ENCODE data around the gene TPX2. TPM values are rescaled to one million over a fixed set of nuclear protein-coding genes. Genes with fewer than 3 reads are reported as not detected.

TPX2 gene
- polyA plus RNA-seq, 1 donor from 2014 or later, result 2.1 TPM

GRCh38 chr20:31760519-31761240, 21.6 kb downstream of the TPX2 start:
- TF ChIP-seq POLR2AphosphoS5 (IDR thresholded peaks at IDR 0.05) (no peak), EZH2 (IDR thresholded peaks at IDR 0.05; ENCODE audit: borderline replicate concordance, insufficient read depth, low read length, poor library complexity, severe bottlenecking) (no peak), TAF1 (IDR thresholded peaks at IDR 0.05; ENCODE audit: low read depth) (no peak), RAD21 (conservative IDR thresholded peaks at IDR 0.05) (no peak), SMC3 (conservative IDR thresholded peaks at IDR 0.05; ENCODE audit: poor library complexity) (no peak), EP300 (conservative IDR thresholded peaks at IDR 0.05; ENCODE audit: poor library complexity, severe bottlenecking) (no peak), REST (IDR thresholded peaks at IDR 0.05; ENCODE audit: borderline replicate concordance) (no peak), MXI1 (conservative IDR thresholded peaks at IDR 0.05; ENCODE audit: poor library complexity, severe bottlenecking) (no peak)
- TF ChIP-seq, protein P1, sequence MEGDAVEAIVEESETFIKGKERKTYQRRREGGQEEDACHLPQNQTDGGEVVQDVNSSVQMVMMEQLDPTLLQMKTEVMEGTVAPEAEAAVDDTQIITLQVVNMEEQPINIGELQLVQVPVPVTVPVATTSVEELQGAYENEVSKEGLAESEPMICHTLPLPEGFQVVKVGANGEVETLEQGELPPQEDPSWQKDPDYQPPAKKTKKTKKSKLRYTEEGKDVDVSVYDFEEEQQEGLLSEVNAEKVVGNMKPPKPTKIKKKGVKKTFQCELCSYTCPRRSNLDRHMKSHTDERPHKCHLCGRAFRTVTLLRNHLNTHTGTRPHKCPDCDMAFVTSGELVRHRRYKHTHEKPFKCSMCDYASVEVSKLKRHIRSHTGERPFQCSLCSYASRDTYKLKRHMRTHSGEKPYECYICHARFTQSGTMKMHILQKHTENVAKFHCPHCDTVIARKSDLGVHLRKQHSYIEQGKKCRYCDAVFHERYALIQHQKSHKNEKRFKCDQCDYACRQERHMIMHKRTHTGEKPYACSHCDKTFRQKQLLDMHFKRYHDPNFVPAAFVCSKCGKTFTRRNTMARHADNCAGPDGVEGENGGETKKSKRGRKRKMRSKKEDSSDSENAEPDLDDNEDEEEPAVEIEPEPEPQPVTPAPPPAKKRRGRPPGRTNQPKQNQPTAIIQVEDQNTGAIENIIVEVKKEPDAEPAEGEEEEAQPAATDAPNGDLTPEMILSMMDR (IDR thresholded peaks at IDR 0.05; ENCODE audit: poor library complexity, severe bottlenecking), result no peak
- Histone ChIP-seq H2AFZ (ENCODE audit: low read depth, low read length) (no peak overlapping the region), H3K9me3 (ENCODE audit: low read length) (no peaks in the 10 kb centered on the region), H3F3A (ENCODE audit: insufficient read depth, low read length, poor library complexity, severe bottlenecking) (no peaks in the 10 kb centered on the region), H3K27ac (ENCODE audit: low read length) (no peak overlapping the region), H3K9ac (ENCODE audit: low read length) (no peak overlapping the region), H4K20me1 (ENCODE audit: insufficient read depth) (no peaks in the 10 kb centered on the region), H3K27me3 (ENCODE audit: insufficient read depth, low read depth, low read length) (no peaks in the 10 kb centered on the region), H3K79me2 (replicated peaks; ENCODE audit: insufficient read depth, low read length) (peaks cover 7% of the 10 kb centered on the region), H3K9me2 (ENCODE audit: insufficient read depth, low read length) (no peaks in the 10 kb centered on the region), H3K36me3 (ENCODE audit: insufficient read depth, low read length) (no peaks in the 10 kb centered on the region), H3K4me2 (ENCODE audit: low read length) (no peak overlapping the region), H3K4me3 (ENCODE audit: low read length) (no peak overlapping the region)

- no peaks in the 10 kb centered on the region for H3K27me3 ChIP-seq (ENCODE audit: insufficient read depth, low read depth, low read length)
- H3K9me2 ChIP-seq (ENCODE audit: insufficient read depth, low read length), result no peaks in the 10 kb centered on the region
- H3K4me2 ChIP-seq (ENCODE audit: low read length), result no peak overlapping the region
- H2AFZ ChIP-seq (ENCODE audit: low read depth, low read length), result no peak overlapping the region
- H3K9ac ChIP-seq (ENCODE audit: low read length), result no peak overlapping the region
- H3K36me3 ChIP-seq (ENCODE audit: insufficient read depth, low read length), result no peaks in the 10 kb centered on the region
- no peaks in the 10 kb centered on the region for H3K9me3 ChIP-seq (ENCODE audit: low read length)
- H3K79me2 ChIP-seq (replicated peaks; ENCODE audit: insufficient read depth, low read length), result peaks cover 3% of the 10 kb centered on the region
- no peaks in the 10 kb centered on the region for H4K20me1 ChIP-seq (ENCODE audit: insufficient read depth)
- H3K4me3 ChIP-seq (ENCODE audit: low read length), result no peak overlapping the region
- TF ChIP-seq SMC3 (conservative IDR thresholded peaks at IDR 0.05; ENCODE audit: poor library complexity), result no peak
- no peak for TF ChIP-seq REST (IDR thresholded peaks at IDR 0.05; ENCODE audit: borderline replicate concordance)
- no peak for TF ChIP-seq MXI1 (conservative IDR thresholded peaks at IDR 0.05; ENCODE audit: poor library complexity, severe bottlenecking)
- no peak for TF ChIP-seq EZH2 (IDR thresholded peaks at IDR 0.05; ENCODE audit: borderline replicate concordance, insufficient read depth, low read length, poor library complexity, severe bottlenecking)
- TF ChIP-seq TAF1 (IDR thresholded peaks at IDR 0.05; ENCODE audit: low read depth), result no peak
- no peak overlapping the region for H3K27ac ChIP-seq (ENCODE audit: low read length)
- no peaks in the 10 kb centered on the region for H3F3A ChIP-seq (ENCODE audit: insufficient read depth, low read length, poor library complexity, severe bottlenecking)
Measured at GRCh38 chr20:31764641-31765305, 25.7 kb downstream of the TPX2 start.
